Endodermal cell (in vitro differentiated cells): ENCODE results near the gene ASPSCR1. TPM values are rescaled to one million over a fixed set of nuclear protein-coding genes. Genes with fewer than 3 reads are reported as not detected.
A peak's percentile ranks its signal among the peaks of the same experiment; 100 is the strongest.

Experiments used
- DNase-seq: peaks from one replicate; pipeline ENCODE4 v3.0.0-alpha.2; 2017
- H3K27ac ChIP-seq: 2 replicates; pipeline ENCODE4 v1.5.1; 2013; ENCODE audit warnings: mild to moderate bottlenecking, low read depth, low read length, moderate library complexity
- H3K27me3 ChIP-seq: 2 replicates; pipeline ENCODE4 v1.6.1; 2013; ENCODE audit warnings: mild to moderate bottlenecking, low read length, moderate library complexity; ENCODE audit not compliant: insufficient read depth, control insufficient read depth, poor library complexity, severe bottlenecking
- H3K36me3 ChIP-seq: 2 replicates; pipeline ENCODE4 v1.7.0; 2013; ENCODE audit warnings: mild to moderate bottlenecking, low read length, moderate library complexity; ENCODE audit not compliant: control insufficient read depth, insufficient read depth
- H3K4me1 ChIP-seq: one replicate; pipeline ENCODE4 v1.7.0; 2013; ENCODE audit warnings: low read length; ENCODE audit not compliant: control insufficient read depth, insufficient read depth
- H3K4me3 ChIP-seq: 2 replicates; pipeline ENCODE4 v1.5.1; 2013; ENCODE audit warnings: mild to moderate bottlenecking, low read length, moderate library complexity
- H3K9ac ChIP-seq: 2 replicates; pipeline ENCODE4 v1.6.1; 2013; ENCODE audit warnings: mild to moderate bottlenecking, low read length, moderate library complexity; ENCODE audit not compliant: poor library complexity, severe bottlenecking; ENCODE audit errors: extremely low read depth
- H3K9me3 ChIP-seq: 2 replicates; pipeline ENCODE4 v1.6.1; 2013; ENCODE audit warnings: mild to moderate bottlenecking, low read length, moderate library complexity; ENCODE audit not compliant: control insufficient read depth
- H3K27ac Mint-ChIP-seq: 2 replicates; pipeline ENCODE4 v1.8.0; 2020; ENCODE audit warnings: mixed read lengths
- H3K27me3 Mint-ChIP-seq: 2 replicates; pipeline ENCODE4 v1.8.0; 2021; ENCODE audit warnings: mild to moderate bottlenecking, mixed read lengths; ENCODE audit not compliant: insufficient read depth
- H3K36me3 Mint-ChIP-seq: 2 replicates; pipeline ENCODE4 v1.8.0; 2020; ENCODE audit warnings: low read depth, mixed read lengths
- H3K4me1 Mint-ChIP-seq: 2 replicates; pipeline ENCODE4 v1.8.0; 2020; ENCODE audit warnings: mixed read lengths
- H3K4me3 Mint-ChIP-seq: 2 replicates; pipeline ENCODE4 v1.8.0; 2020; ENCODE audit warnings: mild to moderate bottlenecking, moderate library complexity, mixed read lengths
- H3K9me3 Mint-ChIP-seq: 2 replicates; pipeline ENCODE4 v1.8.0; 2020; ENCODE audit warnings: mild to moderate bottlenecking, mixed read lengths
- CTCF ChIP-seq: fragments of 200-600 bp; sonication (generic); conservative IDR thresholded peaks from 2 replicates; pipeline ENCODE4 v1.5.0; 2021; ENCODE audit warnings: antibody characterized with exemption, mild to moderate bottlenecking
- WGBS, 2 experiments: methylation state at CpG; one replicate each; pipeline versions ENCODE4 v1.1.5 to v1.1.7; 2013; ENCODE audit warnings: missing lambda C conversion rate in 2 of 2, mixed read lengths in 1 of 2; ENCODE audit not compliant: insufficient coverage in 1 of 2, insufficient read length in 1 of 2; 5-methylcytosine and 5-hydroxymethylcytosine counted together
- total RNA-seq, 2 donors: library from RNA; stranded (reverse); fragmentation: NEBNext Ultra II Directional in 1 of 2; extraction: Animal tissue kit (Norgen Biotek cat#: 25700) in 1 of 2; gene quantifications; 2 replicates in 1 of 2; 3 replicates in 1 of 2; pipeline ENCODE4 v1.2.1, GENCODE V29; 2021

The ASPSCR1 gene
- total RNA-seq, 2 donors from 2014 or later: 50.8 to 65.4 TPM

DNA sequence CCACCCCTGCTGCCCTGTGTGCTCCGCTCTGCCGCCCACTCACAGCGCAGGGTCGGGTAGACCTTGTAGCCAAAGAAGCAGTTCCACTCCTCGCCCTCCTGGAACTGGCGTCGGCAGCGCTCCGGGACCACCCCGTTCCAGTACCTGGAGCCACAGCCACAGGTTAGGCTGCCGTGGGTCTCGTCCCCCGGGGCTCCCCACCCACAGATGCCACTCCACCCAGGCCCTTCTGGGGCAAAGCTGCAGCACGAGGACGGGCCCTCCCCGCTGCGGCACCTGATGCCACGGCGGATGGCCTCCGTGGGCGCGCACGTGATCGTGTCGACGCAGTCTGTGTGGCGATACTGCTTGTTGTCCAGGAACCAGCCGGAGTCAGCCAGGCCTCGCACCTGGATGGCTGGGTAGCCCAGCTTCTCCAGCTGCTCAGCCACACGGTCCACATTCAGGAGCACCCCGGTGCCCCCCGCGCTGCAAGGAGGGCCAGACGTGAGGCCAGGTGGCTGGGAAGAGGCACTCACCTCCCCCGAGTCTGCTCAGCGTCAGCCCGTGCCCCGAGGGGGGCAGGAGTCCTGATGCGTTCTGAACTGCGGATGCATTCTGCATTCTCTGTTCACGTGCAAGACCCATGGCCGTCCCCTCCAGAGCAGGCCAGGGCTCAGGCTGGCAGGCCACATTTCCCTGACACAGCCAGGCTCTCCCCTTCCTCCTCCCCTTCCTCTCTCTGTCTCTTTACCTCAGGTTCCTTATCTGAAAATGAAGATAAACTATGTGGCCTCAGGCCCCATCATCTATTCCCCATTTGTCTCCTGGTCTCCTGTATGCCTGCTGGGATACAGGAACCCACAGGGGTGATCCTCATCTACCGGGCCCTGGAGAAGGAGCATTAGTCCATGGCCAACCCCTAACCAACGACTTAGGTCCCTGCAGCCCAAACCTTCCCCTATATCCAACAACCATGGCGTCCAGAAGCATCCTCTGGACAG, 20.5 kb upstream of the ASPSCR1 start:
- peak; percentile 46 for DNase-seq
- H3K9me3 Mint-ChIP-seq: no peaks in the 10 kb centered on the region
- Histone ChIP-seq H3K4me3 (no peak overlapping the region), H3K4me1 (no peaks in the 10 kb centered on the region), H3K27ac (no peak overlapping the region), H3K36me3 (no peaks in the 10 kb centered on the region), H3K9ac (no peak overlapping the region), H3K9me3 (no peaks in the 10 kb centered on the region), H3K27me3 (peaks cover 41% of the 10 kb centered on the region)
- no peak for TF ChIP-seq CTCF
- no peak overlapping the region for H3K27ac Mint-ChIP-seq
- 84 to 89% methylated on average over 22 to 45 of the region's 45 CpGs for WGBS, 2 experiments
- no peaks in the 10 kb centered on the region for H3K4me1 Mint-ChIP-seq
- no peaks in the 10 kb centered on the region for H3K36me3 Mint-ChIP-seq
- no peak overlapping the region for H3K4me3 Mint-ChIP-seq
- peaks cover 30% of the 10 kb centered on the region for H3K27me3 Mint-ChIP-seq

- Mint-ChIP-seq H3K36me3 (no peaks in the 10 kb centered on the region), H3K4me3 (no peak overlapping the region), H3K9me3 (no peaks in the 10 kb centered on the region), H3K27ac (no peak overlapping the region), H3K27me3 (peaks cover 39% of the 10 kb centered on the region), H3K4me1 (peaks cover 5% of the 10 kb centered on the region)
- TF ChIP-seq CTCF: no peak
- Histone ChIP-seq H3K27me3 (peaks cover 50% of the 10 kb centered on the region), H3K4me3 (no peak overlapping the region), H3K27ac (no peak overlapping the region), H3K36me3 (no peaks in the 10 kb centered on the region), H3K4me1 (no peaks in the 10 kb centered on the region), H3K9ac (no peak overlapping the region), H3K9me3 (no peaks in the 10 kb centered on the region)
- peak; percentile 46 for DNase-seq
- WGBS, 2 experiments: 83 to 91% methylated on average over 7 to 19 of the region's 19 CpGs
Measured at GRCh38 chr17:81957691-81958432, 19.6 kb upstream of the ASPSCR1 start.

- no peaks in the 10 kb centered on the region for H3K4me1 ChIP-seq
- Mint-ChIP-seq H3K4me3 (peak overlapping the region; percentile 45), H3K9me3 (no peaks in the 10 kb centered on the region), H3K36me3 (no peaks in the 10 kb centered on the region), H3K27me3 (peaks cover 47% of the 10 kb centered on the region), H3K4me1 (peaks cover 12% of the 10 kb centered on the region), H3K27ac (no peak overlapping the region)
- H3K36me3 ChIP-seq: no peaks in the 10 kb centered on the region
- peaks cover 53% of the 10 kb centered on the region for H3K27me3 ChIP-seq
- H3K27ac ChIP-seq: no peak overlapping the region
- no peak overlapping the region for H3K9ac ChIP-seq
- DNase-seq: peak; percentile 58
- H3K4me3 ChIP-seq: no peak overlapping the region
- no peak for TF ChIP-seq CTCF
- 78 to 88% methylated on average over 9 to 15 of the region's 15 CpGs for WGBS, 2 experiments
- no peaks in the 10 kb centered on the region for H3K9me3 ChIP-seq
Measured at GRCh38 chr17:81958633-81959342, 18.6 kb upstream of the ASPSCR1 start.
